Measurements from ENCODE around the gene GLA.

GLA gene

GRCh38 chrX:101348452-101349192 is 59.1 kb downstream of the GLA start, which contains the start of gene TIMM8A:
TIMM8A (minus strand) TSS chrX:101348742; CDS start chrX:101348664, 78 bp downstream.
- peak; percentile 82 for DNase-seq

GRCh38 chrX:101347859-101348451 is 59.8 kb downstream of the GLA start:
- DNase-seq, result no peak

Measured in right hindlimb (tissue), 1 donor.